T-helper 2 cell treated with Interferon-gamma antibody and Interleukin-4, amounts not matched to agents 100 ng/mL and 5 ng/mL, for 36 hours (primary cell): ENCODE data around the gene TRAF5. TPM values are rescaled to one million over a fixed set of nuclear protein-coding genes. Genes with fewer than 3 reads are reported as not detected.

ENCODE experiments used
- intact Hi-C: fragments of 100-400 bp; cut with micrococcal nuclease; formaldehyde crosslinking; loops from one replicate; pipeline ENCODE4 v1.15.1; 2023
- total RNA-seq: library from RNA; stranded (reverse); gene quantifications from 2 replicates; pipeline ENCODE4 v1.2.3, GENCODE V29; 2022

The TRAF5 gene, protein sequence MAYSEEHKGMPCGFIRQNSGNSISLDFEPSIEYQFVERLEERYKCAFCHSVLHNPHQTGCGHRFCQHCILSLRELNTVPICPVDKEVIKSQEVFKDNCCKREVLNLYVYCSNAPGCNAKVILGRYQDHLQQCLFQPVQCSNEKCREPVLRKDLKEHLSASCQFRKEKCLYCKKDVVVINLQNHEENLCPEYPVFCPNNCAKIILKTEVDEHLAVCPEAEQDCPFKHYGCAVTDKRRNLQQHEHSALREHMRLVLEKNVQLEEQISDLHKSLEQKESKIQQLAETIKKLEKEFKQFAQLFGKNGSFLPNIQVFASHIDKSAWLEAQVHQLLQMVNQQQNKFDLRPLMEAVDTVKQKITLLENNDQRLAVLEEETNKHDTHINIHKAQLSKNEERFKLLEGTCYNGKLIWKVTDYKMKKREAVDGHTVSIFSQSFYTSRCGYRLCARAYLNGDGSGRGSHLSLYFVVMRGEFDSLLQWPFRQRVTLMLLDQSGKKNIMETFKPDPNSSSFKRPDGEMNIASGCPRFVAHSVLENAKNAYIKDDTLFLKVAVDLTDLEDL
- 60.6 and 62.3 TPM in 2 replicates for total RNA-seq

DNA sequence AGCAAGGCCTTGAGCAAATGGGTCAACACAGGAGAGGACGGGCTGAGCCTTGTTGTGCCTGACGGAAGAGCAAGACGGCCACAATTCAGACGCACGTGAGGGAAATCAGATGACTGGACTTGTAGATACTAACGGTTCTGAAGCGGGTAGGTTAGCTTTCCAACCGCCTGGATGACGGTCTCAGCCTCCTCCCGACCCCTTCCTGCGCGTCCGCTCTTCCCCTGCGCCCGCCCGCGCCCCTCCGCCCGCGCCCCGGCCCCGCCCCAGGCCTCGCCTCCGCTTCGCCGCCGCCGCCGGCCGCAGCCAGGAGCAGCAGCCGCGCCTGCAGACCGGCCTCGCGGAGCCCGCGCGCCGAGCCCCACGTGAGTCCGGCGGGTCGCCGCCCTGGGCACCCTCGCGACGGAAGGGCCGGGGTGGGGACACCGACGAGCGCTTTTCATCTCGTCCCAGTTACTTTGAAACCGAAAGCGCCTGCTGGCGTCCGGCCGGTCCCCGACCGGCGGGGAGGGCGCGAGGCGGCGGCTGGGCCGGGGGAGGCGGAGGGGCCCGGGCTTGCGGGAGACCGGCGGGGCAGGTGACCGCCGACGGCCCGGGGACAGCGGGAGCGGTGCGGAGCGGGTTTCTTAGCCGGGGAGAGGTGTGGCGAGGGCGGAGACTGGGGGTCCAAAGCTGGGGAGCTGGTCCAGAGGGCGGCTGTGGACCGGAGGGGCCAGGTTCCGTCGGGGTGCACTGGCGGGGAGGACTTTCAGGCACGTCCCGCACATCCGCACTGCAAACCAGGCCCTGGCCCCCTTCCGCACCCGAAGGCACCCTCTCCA lies at the start of gene TRAF5:
TSS of gene TRAF5 (plus strand) at position 306 of the 818 bp plus-strand sequence. CDS start 26,407 bp downstream, outside the sequence.
- intact Hi-C loops: loop anchor here (1.0 to 5.0 kb wide), 2 partner anchors 9 to 251 kb away; partner anchors contain the start of gene SLC30A1

DNA sequence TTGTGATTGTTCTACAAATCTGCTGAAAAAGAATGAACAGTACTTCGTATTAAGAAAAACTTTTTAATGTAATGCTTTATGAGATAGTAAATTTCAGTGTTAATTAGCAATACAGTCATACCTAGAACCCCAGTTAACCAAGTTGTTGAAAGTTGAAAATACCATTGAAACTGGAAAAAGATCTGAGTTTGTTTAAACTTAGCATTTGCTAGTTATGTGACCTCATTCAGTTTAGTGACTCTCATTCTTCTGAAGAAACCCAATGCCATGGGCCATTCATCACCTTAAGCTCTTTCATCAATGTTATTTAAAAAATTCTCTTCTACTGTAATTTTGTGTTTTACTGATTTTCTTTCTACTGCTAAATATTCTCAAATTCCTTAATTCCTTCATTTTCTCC lies 47.3 kb upstream of the TRAF5 start:
- intact Hi-C loops: no loop called here

DNA sequence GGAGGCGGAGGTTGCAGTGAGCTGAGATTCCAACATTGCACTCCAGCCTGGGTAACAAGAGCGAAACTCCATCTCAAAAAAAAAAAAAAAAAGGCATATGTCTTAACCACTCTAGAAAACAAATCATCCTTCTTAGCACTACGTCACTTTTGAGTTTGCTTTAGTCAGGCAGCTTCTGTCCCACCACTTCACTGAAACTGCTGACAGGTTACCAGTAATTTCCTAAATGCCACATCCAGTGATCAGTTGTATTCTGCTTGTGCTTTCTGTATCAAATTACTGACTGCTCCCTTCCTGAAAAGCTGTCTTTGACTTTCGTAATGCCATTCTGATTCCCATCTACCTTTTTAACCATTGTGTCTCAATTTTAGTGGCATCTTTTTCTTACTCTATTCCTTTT lies 45.7 kb upstream of the TRAF5 start:
- intact Hi-C loops: loop anchor here (2.0 kb wide), 1 partner anchor 22 kb away; the partner anchor contains the start of gene RCOR3

DNA sequence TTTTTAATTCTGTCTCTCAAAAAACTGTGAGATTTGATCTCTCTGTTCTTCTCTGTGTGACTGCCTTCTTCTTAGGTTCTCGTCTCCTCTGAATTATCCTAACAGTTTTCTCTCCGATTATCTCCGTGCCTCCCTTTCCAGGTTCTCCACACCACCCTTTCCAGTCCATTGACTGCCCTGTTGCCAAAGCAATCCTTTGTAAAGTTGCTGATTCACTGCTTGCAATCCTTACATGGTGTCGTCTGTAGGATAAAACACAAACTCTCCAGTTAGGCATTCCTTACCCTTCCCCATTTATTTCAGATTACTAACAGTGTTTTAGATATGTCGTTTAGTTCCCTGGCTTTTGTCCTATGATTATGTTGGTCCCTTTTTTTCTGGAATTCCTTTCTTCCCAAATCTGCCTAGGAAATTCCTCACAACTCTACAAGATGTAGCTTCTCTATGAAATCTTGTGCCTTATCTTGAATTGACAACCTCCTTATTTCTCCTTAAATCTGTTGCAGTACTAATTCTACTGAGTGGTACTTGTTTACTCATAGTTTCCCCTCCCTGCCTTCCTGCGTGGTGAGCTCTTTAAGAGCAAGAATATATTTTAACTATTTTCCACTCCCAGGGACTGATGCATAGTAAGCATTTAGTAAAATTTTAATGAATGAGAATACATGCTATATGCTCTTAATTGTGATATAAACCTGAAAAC lies 45.2 kb upstream of the TRAF5 start:
- intact Hi-C loops: loop anchor here (2.0 kb wide), 1 partner anchor 23 kb away; the partner anchor contains the start of gene RCOR3

DNA sequence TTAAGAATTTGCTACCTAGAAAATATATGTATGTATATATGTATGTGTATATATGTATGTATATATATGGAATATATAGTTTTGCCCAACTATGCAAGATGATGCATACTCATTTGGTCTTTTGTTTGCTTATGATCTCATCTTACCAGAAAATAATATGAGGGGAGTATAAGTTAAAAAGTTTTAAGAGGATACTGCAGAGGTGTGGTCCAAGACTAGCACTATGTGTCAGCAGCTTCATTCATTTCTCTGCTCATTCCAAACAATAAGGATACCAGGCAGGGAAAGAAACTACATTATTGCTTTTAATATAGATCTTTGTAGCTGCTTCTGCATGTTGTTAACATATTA lies 44.6 kb upstream of the TRAF5 start:
- intact Hi-C loops: no loop called here

DNA sequence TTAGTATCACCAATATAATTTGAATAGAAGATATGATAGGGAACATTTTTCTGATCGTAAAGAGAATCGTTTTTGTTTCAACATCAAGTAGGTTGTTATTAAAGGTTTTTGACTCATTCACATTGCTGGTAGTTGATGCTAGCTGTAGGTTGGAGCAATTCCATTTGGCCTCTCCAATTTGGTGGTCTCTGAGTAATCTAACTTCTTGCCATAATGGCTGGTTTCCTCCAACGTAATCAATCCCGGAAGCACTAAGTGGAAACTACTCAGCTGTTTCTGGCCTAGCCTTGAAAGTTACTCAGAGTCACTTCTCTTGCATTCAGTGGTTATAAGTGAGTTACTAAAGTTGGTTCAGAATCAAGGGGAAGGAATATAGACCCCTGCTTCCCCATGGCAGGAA lies 41.4 kb upstream of the TRAF5 start:
- intact Hi-C loops: no loop called here

DNA sequence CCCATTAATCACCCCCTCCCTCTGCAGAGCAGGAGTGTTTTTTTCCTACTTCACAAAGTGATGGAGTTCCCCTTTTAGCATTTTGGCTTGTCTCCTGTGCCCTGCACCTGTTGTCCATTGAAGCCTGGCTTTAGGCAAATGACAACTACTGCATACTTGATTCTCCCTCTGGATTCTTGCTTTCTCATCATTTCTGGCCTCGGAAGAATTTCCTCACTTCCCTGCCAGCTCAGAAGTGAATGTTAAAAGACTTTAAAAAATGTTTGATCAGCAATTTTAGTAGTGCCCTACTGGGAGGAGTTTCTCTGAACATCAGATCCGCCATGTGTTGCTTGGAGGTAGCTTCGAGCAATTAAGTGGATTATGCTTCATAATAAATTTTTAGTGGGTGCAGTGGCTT lies 39.4 kb upstream of the TRAF5 start:
- intact Hi-C loops: no loop called here

DNA sequence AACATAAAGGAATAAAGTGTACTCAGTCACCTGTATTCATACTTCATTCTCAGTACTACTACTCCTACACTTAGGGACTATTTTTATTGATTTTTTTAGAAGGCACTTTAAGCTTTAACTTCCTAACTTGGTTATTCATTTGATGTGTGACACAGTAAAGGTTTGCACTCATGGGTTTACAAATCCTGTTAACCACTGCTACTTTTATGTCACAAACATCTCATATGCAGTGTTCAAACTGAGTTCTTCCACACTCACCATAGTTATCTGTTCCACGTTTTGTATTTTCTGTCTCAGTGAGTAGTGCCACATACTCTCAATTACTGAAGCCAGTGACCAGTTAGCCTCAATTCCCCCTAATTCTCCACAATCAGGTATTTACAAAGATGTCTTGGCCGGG lies 34.2 kb upstream of the TRAF5 start:
- intact Hi-C loops: no loop called here

DNA sequence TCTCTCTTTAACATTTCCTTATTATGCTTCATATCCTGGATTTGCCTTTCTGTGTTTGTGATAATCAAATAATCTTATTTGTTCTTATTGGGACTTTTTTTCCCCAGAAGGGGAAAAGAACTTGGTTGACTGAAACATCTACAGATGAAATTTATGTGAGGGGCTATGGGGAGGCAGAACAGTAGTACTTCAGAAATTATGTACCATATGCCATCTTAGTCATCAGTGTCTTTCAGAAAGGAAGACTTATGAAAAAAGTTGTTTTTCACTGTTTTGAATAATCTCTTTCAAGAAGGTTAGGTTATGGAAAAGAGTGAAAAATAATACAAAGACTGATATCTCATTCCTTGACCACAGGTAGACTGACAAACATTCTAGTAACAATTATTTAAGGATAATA lies 30.2 kb upstream of the TRAF5 start:
- intact Hi-C loops: no loop called here

DNA sequence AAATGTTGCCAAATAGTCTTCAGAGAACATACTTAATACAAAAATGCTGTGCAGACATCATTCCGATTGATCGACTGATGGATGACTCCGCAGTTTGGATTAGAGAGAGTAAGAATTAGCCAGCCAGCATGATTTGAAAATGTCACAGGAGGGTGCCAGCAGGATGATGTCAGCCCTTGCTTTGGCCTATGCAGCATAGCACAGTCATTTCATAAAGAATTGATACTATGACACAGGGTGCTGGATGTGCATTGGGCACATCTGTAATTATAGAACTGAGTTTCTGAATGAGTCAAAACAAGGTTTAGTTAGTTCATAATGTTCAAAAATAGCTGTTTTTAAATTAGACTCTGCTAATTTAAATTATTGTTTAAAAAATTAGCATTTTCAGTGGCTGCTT lies 21.6 kb upstream of the TRAF5 start:
- intact Hi-C loops: no loop called here

DNA sequence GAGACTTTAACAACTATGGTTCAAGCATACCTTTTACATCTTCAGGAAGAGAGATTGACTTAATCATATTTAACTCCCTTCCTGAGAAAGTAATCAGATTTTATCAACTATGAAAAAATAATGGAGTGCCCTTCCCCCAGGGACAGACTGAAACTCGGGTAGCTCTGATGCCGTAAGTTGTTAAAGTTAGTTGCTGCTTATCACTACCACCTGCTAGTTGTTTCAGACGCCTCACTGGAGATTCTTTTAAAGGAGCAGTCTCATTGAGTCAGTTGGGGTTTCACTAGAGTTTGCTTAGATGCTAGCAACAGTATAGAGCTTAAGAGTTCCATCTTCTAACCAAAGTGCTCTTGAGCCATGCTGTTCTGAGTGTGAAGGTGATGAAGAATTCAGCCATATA lies 17.0 kb upstream of the TRAF5 start:
- intact Hi-C loops: no loop called here

DNA sequence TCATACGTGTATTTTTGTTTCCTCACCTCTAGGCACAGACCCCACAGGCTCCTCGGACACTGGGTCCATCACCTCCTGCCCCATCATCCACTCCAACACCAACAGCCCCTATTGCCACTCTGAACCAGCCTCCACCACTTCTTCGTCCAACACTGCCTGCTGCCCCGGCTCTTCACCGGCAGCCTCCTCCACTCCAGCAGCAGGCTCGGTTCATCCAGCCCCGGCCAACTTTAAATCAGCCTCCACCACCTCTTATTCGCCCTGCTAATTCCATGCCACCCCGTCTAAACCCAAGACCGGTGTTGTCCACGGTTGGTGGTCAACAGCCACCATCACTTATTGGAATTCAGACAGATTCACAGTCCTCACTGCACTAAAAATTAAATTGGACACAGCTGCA lies 13.2 kb upstream of the TRAF5 start:
- intact Hi-C loops: no loop called here

DNA sequence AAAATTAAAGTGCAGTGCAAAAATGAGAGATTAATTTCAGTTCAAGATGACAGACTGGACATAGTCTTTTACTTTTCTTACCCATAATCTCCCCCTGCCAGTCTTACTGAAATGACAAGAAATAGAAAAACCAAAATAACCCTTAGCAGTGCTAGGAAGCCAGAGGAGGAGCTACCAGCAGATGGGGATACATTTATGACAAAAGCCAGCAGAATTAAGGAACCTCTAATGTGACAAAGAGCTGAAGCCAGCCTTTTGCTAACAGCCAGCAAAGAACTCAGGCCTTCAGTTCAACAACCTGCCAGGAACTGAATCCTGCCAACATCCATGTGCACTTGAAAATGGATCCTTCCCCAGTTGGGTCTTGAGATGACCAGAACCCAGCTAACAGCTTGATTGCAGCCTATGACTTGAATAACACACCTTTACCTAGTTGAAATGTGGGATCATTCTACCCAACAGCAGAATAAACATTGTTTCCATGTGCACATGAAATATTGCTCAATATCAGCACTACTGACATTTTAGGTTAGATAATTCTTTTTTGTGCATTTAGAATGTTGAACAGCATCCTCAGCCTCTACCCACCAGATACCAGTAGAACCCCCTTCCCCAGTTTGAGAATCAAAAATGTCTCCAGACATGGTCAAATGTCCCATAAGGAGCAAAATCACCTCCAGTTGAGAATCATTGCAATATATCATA lies 7.9 kb upstream of the TRAF5 start:
- intact Hi-C loops: no loop called here

DNA sequence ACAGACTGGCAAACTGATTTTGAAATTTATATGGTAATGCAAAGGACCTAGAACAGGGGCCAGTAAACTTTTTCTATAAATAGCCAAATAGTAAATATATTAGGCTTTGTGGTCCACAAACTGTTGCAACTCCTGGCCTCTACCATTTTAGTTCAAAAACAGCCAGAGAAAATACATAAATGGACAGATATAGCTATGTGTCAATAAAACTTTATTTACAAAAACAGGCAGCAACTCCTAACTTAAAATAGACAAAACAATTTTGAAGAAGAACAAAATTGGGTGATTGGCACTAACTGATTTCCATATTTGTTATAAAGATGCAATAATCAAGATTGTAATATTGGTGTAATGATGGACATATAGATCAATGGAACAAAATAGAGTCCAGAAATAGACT lies 6.7 kb upstream of the TRAF5 start:
- intact Hi-C loops: loop anchor here (5.0 kb wide), 1 partner anchor 717 kb away; the partner anchor contains the start of genes DTL and INTS7

DNA sequence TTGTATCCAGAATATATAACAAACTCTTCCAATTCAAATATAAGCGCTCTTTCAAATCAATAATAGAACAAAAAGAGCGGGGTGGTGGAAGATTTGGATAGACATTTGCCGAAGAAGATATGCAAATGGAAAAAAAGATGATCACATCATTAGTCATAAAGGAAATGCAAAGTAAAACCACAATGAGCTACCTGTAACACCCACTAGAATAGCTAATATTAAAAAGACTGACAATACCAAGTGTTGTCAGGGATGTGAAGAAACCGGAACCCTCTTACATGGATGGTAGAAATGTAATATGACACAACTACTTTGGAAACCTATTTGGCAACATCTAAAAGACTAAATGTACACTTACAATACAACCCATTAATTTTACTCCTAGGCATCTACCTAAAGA lies 5.7 kb upstream of the TRAF5 start:
- intact Hi-C loops: loop anchor here (5.0 kb wide), 1 partner anchor 716 kb away; the partner anchor contains the start of genes DTL and INTS7

DNA sequence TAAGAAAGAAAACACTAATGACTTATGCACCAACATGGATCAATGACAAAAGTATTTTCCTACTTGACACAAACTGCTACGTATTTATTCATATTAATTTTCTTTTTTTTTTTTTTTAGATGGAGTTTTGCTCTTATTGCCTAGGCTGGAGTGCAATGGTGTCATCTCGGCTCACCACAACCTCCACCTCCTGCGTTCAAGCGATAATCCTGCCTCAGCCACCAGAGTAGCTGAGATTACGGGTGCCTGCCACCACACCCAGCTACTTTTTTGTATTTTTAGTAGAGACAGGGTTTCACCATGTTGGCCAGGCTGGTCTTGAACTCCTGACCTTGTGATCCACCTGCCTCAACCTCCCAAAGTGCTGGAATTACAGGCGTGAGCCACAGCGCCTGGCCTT lies 5.0 kb upstream of the TRAF5 start:
- intact Hi-C loops: loop anchor here (2.0 to 5.0 kb wide), 2 partner anchors 61 to 716 kb away; partner anchors contain the start of genes DTL and INTS7

DNA sequence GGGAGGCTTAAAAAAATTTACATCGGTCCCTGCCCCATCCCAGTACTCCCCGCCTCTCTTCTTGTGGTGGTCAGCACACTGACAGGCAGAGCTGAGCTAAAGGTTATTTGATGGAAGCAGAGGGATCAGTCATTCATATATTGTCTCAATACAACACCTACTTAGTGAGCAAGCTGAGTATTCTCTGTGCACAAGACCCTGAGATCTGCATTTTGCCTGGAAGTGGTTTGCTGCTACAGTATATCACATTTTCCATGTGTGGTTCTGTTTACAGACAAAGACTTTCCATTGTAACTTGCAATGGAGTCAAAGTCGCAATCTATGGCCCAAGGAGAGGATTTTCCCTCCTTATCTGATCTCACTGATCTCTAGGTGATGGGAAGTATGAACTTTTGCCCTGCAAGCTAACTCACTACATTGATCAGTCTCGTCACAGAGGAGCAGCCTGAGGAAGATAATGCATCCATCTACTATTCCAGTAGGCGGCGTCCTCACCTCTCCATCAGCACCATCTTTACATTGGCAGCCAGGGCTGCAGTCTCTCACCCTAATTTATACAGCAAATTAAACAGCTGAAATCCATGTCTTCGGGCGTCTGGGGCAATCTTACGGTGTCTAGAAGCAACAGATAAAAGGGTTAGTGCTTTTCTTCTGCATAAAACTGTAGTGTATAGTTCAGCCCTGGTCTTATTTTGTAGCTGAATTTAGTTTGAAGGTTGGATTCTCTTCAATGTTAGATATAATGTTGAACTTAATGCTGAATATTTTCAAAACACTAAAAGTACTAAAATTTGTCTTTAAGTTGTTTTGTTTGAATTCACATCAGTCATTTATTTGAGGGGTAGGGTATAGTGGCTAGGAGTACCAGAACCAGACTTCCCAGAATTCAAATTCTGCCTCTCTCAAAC lies 3.2 kb upstream of the TRAF5 start:
- intact Hi-C loops: loop anchor here (1.0 to 5.0 kb wide), 7 partner anchors 30 to 714 kb away; partner anchors contain the start of genes DTL and INTS7

DNA sequence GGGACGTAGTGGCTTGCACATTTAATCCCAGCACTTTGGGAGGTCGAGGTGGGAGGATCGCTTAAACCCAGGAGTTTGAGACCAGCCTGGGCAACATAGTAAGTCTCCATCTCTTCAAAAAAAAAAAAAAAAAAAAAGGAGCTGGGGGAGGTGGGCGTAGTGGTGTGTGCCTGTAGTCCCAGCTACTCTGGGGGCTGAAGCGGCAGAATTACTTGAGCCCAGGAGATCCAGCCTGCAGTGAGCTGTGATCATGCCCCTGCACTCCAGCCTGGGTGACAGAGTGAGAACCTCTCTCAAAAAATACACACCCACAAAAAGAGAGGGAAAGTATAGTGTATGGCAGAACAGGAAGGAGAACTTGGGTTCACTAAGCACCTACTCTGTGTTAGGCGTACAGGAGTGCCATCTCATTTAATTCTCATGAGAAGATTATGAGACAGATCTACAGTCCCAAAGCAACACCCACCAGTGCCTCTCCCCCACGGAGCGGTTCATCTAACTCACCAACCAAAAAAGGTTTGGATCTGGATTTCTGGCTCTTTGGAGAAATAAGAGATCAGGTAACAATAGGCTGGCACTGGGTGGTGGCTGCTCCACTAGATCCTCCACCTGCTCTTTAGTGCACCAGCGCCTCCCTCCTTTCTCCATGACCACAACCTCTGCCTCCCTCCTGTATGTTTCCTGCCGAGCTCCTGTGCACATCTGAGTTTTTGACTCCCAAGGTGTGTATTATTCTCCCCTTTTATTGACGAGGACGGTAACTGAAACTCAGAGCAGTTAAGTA lies 1.4 kb upstream of the TRAF5 start:
- intact Hi-C loops: loop anchor here (2.0 to 5.0 kb wide), 3 partner anchors 252 to 712 kb away; partner anchors contain the start of genes DTL, INTS7 and SLC30A1
